Psoas muscle (tissue), 8 donors: ENCODE measurements around the gene SMAD7. TPM values are rescaled to one million over a fixed set of nuclear protein-coding genes. Genes with fewer than 3 reads are reported as not detected.

Experiments used
- ATAC-seq, 4 donors: fragments of 200-7000 bp; cut with Tn5 transposase; one replicate each; pipeline ENCODE4 v1.9.1; 2020; ENCODE audit warnings: moderate library complexity in 3 of 4, mild to moderate bottlenecking in 2 of 4
- DNase-seq, 2 donors: peaks; one replicate each; pipeline ENCODE4 v3.0.0-alpha.2; 2020
- H3K27ac ChIP-seq: fragments of 200-600 bp; one replicate; pipeline ENCODE4 v1.8.0; 2022
- H3K27me3 ChIP-seq, 3 donors: fragments of 200-600 bp in 1 of 3; one replicate each; pipeline versions ENCODE4 v1.6.1 to v1.8.0; 2013 to 2022; ENCODE audit warnings: low read length in 2 of 3, mild to moderate bottlenecking in 2 of 3, moderate library complexity in 1 of 3; ENCODE audit not compliant: insufficient read depth in 3 of 3
- H3K36me3 ChIP-seq, 2 donors: fragments of 200-600 bp in 1 of 2; one replicate each; pipeline versions ENCODE4 v1.6.1 to v1.8.0; 2013 to 2022; ENCODE audit warnings: low read depth in 1 of 2, mild to moderate bottlenecking in 1 of 2, moderate library complexity in 1 of 2; ENCODE audit not compliant: insufficient read depth in 1 of 2
- H3K4me1 ChIP-seq: fragments of 200-600 bp; one replicate; pipeline ENCODE4 v1.8.0; 2022
- H3K4me3 ChIP-seq: fragments of 200-600 bp; one replicate; pipeline ENCODE4 v1.8.0; 2022; ENCODE audit warnings: mild to moderate bottlenecking
- H3K9me3 ChIP-seq: fragments of 200-600 bp; one replicate; pipeline ENCODE4 v1.8.0; 2022
- WGBS, 3 donors: extraction: QIAGEN DNeasy Blood & Tissue Kit; methylation state at CpG; one replicate each; pipeline versions ENCODE4 v1.1.6 to v1.1.7; 2013; 5-methylcytosine and 5-hydroxymethylcytosine counted together
- intact Hi-C, 2 donors: fragments of 100-400 bp; cut with DNase I; formaldehyde crosslinking; loops; one replicate each; pipeline versions ENCODE4 v1.11.0 to v1.14.2; 2022
- polyA plus RNA-seq, 3 donors: library from polyadenylated mRNA; stranded (reverse); fragments of 200-250 nt; gene quantifications; one replicate each; pipeline ENCODE4 v1.2.3, GENCODE V29; 2013
- total RNA-seq, 4 donors: library from RNA; stranded (reverse); fragmentation: NEBNext Ultra II Directional in 2 of 4; extraction: Animal tissue kit (Norgen Biotek cat#: 25700) in 2 of 4; gene quantifications; one replicate each; pipeline versions ENCODE4 v1.2.1 to v1.2.4, GENCODE V29; 2021 to 2023
- TF ChIP-seq, protein P1 (sequence below): fragments of 200-600 bp; IDR thresholded peaks from one replicate; pipeline ENCODE4 v1.8.0; 2022; ENCODE audit warnings: antibody characterized with exemption
- donor health status: healthy with polysubstance abuse.
- donor health status: DM: no; HTN: no; CAD: no; lungs with moderate emphysema.
- donor health status: Bipolar disorder and iron deficiency.
- donor health status: healthy.
- donor health status: DM: yes; HTN: yes; CAD: no.
- donor health status: DM: no; HTN: no; CAD: no.
- donor health status: DM: no; HTN: no; CAD: no.
- donor health status: DM: yes; HTN: yes; CAD: no.

Gene SMAD7
- total and polyA plus RNA-seq, 7 donors, result 5.4 to 14.7 (median 8.4) TPM

DNA sequence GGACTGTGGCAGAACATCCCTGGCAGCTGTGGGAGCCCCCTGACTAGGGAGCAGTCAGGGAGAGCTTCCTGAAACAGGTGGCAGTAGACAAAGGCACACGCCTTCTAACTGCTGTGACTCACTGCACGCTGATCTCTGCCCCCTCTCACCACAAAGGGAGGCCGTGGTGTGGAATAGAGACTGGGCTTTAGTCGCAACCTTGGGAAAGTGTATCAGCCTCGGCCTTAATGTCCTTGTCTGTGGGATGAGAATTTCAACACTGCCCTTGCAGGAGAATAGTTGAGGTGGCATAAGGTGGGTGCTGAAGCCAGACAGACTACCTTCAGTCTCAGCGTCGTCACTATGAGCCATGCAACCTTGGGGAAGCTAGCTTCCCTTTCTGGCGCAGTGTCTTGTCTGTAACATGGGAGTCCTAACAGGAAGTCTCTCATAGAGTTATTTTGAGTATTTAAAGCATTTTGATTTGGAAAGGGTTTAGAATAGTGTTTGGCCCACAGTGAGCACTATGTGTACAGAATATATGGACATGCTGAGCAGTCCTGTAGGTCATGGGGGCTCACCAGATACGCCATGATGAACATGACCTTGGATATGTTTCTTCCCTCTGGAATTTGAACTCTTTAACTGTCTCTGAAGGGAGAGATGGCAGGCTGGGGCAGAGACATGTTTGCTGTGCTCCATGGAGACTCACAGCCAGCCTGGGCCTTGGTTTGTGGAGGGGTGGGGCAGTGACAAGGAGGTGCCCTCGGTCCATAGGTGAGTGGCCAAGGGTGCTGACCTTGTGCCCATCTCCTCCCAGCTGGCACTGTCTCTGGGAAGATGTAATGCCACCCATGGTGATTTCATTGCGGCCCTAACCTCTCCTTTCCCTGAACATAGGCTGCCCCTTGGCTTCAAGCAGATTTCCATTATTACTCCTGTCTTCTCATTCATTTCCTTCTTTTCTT lies 29.5 kb upstream of the SMAD7 start:
- no peak overlapping the region for H3K27ac ChIP-seq
- no peak for ATAC-seq
- H3K36me3 ChIP-seq, result no peaks in the 10 kb centered on the region
- H3K4me1 ChIP-seq, result no peaks in the 10 kb centered on the region
- no peaks in the 10 kb centered on the region for H3K9me3 ChIP-seq
- DNase-seq, result no peak
- no peak overlapping the region for H3K4me3 ChIP-seq
- TF ChIP-seq, protein P1, sequence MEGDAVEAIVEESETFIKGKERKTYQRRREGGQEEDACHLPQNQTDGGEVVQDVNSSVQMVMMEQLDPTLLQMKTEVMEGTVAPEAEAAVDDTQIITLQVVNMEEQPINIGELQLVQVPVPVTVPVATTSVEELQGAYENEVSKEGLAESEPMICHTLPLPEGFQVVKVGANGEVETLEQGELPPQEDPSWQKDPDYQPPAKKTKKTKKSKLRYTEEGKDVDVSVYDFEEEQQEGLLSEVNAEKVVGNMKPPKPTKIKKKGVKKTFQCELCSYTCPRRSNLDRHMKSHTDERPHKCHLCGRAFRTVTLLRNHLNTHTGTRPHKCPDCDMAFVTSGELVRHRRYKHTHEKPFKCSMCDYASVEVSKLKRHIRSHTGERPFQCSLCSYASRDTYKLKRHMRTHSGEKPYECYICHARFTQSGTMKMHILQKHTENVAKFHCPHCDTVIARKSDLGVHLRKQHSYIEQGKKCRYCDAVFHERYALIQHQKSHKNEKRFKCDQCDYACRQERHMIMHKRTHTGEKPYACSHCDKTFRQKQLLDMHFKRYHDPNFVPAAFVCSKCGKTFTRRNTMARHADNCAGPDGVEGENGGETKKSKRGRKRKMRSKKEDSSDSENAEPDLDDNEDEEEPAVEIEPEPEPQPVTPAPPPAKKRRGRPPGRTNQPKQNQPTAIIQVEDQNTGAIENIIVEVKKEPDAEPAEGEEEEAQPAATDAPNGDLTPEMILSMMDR, result no peak
- intact Hi-C loops, result no loop called here
- 79 to 82% (median 80%) methylated on average over 11 of the region's 11 CpGs for WGBS, 3 donors
- no peaks in the 10 kb centered on the region for H3K27me3 ChIP-seq

DNA sequence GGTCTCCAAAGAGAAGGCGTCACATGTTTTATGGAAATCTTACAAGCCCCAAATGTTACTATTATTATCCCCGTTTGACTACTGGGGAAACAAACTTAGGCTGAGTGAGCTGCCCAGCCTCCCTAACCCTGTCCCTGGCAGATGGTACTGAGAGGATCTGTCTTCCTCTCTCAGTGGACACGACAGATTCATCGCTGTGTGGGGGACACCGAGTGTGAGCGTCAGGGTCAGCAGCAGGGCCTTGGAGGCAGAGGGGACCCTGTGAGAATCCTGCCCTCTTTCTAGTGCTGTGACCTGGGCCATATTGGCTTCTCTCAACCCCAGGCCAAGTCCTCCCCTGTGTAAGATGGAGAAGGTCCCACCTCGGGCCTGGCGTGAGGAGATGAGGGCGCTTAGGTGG lies 27.1 kb upstream of the SMAD7 start:
- Histone ChIP-seq H3K36me3 (no peaks in the 10 kb centered on the region), H3K27me3 (no peaks in the 10 kb centered on the region), H3K9me3 (no peaks in the 10 kb centered on the region), H3K27ac (no peak overlapping the region), H3K4me3 (no peak overlapping the region), H3K4me1 (no peaks in the 10 kb centered on the region)
- intact Hi-C loops, result no loop called here
- 94 to 97% (median 95%) methylated on average over 9 of the region's 9 CpGs for WGBS, 3 donors
- TF ChIP-seq, protein P1, result no peak
- no peak for DNase-seq
- no peak for ATAC-seq

DNA sequence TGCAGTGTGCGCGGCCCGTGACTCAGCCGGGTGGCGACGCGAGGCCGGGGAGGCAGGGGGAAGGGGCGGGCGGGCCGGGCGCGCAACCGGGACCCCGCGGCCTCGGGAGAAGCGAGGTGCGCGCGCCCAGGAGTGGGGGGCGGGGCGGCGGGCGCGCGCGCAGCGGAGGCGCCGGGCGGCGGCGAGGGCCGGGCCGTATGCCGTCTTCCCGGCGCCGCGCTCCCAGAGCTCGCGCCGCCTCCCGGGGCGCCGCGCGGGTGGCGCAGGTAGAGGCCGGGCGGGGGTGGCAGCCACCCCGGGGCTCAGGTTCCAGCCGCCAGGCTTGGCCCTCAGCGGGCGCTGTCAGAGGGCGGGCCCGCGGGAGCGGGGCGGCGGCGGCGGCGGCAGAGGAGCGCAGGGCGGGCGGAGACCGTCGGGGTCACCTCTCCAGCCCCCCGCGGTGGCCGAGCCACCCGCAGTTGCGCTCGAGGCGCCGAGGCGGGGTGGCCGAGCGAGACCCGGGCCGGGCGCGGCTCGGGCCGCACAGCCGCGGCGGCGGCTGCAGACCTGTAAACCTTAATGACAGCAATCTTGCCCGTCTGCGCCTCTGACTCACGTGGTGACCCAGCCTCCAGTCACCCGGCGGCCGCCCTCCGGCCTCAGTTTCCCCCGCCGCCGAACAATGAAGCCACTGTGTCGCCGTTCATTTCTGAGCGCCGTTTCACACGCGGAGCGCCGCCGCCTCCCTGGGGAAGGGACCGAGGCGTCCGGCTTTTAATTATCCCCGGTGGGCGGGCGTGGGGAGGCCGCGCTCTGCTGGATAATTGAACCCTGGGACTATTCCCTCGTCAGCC lies 25.3 kb upstream of the SMAD7 start:
- peak; percentile 81 to 83 (median 82) for ATAC-seq
- no peaks in the 10 kb centered on the region for H3K9me3 ChIP-seq
- peak overlapping the region; percentile 90 for H3K27ac ChIP-seq
- 1 to 3% (median 2%) methylated on average over 50 to 119 of the region's 119 CpGs for WGBS, 3 donors
- peak overlapping the region; percentile 79 for H3K4me3 ChIP-seq
- intact Hi-C loops, result loop anchor here in 1 of 2 donors (1.0 to 2.0 kb wide), 2 partner anchors 19 to 41 kb away; no protein-coding TSS in a partner anchor
- no peaks in the 10 kb centered on the region for H3K4me1 ChIP-seq
- peak; percentile 72 to 83 for DNase-seq
- no peaks in the 10 kb centered on the region for H3K27me3 ChIP-seq
- TF ChIP-seq, protein P1, result no peak
- no peaks in the 10 kb centered on the region for H3K36me3 ChIP-seq

DNA sequence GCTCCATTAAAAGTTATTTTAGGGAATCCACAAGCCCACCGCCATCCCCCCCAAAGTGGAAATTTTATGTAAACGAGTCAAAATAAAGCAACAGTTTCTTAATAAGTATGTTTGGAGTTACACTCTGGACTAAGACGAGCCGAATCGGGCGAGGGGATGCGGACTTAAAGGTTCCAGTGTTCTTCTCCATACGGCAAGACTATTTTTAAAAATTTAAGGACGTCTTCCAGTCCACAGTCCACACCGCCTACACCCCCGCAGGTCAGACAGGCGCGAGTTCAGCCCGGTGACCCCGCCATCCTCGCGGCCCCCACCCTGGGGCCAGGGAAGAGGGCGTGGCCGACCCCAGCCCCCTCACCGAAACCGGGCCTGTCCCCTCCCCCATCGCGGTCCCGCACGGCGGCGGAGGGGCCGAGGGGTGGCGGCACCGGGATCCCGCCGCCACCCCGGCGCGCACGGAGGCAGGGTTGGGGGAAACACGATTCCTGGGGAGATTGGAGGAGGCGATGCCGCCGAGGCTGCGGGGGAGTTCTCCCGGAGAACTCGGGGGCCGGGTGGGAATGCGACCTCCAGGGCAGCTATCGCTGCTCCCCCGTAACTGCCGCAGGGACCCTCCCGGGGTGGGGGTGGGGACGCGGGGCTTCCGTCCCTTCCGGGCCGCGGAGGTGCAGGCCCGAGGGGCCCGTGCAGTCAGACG lies 24.5 kb upstream of the SMAD7 start:
- H3K27ac ChIP-seq, result peak overlapping the region; percentile 90
- ATAC-seq (peak; percentile 37 to 69 (median 46)), DNase-seq (no peak)
- WGBS, 3 donors, result 5 to 11% (median 9%) methylated on average over 31 to 58 of the region's 58 CpGs
- intact Hi-C loops, result loop anchor here in 1 of 2 donors (1.0 to 2.0 kb wide), 2 partner anchors 18 to 40 kb away; no protein-coding TSS in a partner anchor
- H3K9me3 ChIP-seq, result no peaks in the 10 kb centered on the region
- TF ChIP-seq, protein P1, result no peak
- no peaks in the 10 kb centered on the region for H3K36me3 ChIP-seq
- H3K4me3 ChIP-seq, result peak overlapping the region; percentile 79
- no peaks in the 10 kb centered on the region for H3K4me1 ChIP-seq
- H3K27me3 ChIP-seq, result no peaks in the 10 kb centered on the region
